ENCODE data around the gene C11orf58.

The C11orf58 gene

DNA sequence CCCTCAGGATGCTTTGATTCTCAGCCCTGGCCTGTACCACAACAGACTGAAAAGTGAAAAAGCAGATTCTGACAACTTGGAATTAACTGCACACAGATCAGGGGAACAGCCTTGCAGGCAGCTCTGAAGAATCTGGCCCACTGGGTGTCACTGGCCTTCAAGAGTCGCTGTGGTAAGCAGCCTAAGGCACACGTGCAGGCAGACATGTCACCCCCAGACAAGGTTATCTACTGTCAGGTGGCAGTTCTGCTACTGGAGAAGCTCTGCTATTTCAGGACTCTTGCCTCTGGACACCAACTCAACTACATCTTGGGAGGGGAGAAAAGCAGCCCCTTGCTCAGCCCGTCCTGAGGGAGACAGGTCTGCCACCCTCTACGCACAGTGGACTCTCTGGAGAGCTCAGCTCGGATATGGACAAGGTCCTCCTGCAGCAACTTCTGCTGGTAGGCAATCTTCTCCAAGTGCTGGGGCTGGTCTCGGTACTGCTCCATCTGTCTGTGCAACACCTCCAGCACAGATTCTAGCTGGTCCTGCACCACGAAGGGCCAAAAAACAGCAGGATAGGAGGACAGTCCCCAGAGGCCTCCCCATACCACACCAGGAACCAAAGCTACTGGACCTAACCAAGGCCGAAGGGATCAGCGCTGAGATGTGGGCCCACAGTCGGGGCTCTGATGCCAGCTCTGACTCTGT is 63.0 kb downstream of the C11orf58 start:
- DNase-seq (ENCODE audit: low read depth in 2 of 2): no peak

DNA sequence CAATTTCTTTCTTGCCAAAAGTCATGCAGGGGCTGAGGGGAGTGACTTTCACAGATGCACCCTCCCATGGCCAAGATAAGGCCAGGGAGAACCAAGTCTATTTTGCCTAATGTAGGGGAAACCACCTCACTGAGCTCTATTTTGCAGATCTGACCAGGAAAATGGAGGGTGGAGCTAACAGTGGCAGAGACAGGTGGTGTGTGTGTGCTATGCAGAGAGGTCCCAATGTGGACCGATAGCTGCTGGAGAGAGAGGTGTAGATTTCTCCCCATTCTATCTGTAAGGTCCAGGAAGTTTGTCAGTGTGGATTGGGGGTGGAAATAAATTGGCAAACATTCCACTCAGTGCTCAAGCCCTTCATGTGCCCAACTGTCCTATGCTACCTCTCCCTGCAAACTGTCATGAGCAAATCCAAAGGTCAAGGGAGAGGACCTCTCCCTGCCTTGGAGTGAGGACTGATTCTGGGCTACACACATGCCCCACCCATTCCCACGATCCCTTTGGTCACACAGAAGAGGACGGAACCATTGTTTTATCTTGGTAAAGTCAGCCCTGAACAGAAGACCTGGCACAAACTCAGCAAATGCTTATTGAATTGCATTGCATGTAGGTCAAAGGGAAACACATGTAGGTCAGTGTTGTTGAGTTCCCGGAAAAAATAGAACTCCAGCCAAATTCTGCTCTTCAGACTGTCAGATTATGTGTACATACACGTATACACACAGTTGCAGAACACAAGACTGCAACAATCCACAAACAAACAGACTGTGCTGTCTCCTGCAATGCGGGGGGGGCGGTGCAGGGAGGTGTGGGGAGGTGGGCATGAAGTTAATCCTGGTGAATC is 65.9 kb downstream of the C11orf58 start:
- no peak for DNase-seq (ENCODE audit: low read depth in 2 of 2)

DNA sequence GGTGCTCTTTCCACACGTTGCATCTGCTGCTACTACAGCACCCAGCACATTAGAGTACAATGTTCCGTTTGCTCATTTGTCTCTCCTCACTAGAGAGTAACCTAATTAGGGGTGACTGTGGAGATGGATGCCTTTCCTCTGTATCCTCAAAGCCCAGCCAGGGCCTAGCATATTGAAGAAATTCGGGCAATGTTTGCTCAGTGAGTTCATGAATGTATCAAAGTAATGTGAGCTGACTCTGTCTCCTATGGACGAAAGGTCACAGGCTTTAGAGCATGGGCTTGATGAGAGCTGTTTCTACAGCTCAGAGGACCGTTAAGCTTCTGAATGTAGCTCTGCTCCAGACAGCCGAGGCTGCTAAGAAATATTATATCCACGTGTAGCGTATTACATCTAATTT is 67.5 kb downstream of the C11orf58 start:
- no peak for DNase-seq (ENCODE audit: low read depth in 2 of 2)

DNA sequence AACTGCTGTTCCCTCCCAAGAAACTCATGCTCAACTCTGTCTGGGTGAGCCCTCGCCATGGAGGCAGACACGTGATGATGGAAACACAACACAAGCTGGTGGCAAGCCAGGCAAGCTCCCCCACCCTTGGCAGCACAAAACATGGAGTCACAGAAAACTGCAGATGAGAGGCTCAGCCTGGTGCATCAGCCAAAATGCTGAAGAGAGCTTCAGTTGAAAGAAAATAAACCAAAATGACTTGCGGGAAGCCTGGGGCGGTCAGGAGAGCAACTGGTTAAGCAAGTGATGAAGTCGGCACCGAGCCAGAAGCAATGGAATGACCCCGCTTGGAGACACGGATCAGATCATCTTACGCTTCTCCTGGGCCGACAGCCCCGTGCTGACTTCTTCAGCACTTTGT is 68.3 kb downstream of the C11orf58 start:
- DNase-seq (ENCODE audit: low read depth in 2 of 2): no peak

DNA sequence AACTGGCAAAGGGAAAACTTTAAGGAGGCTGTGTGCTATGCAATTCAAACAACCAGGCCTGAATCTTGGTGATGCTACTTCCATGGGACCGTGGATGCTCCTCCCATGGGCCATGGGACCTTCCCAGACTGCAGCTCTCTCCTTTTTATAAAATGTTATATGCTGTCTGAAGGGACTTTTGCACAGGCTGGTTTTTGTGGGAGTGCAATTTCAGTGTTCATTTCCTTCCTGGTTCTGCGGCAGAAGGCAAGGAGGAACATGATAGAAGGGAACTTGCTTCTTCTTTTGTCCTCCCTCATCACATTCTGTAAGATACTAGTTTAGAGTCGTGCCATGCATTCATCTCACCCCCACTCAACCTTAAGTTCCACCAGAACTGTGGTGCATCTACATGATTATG is 68.9 kb downstream of the C11orf58 start:
- DNase-seq (ENCODE audit: low read depth in 2 of 2): no peak
